ENCODE results near the gene MFSD11.
"Not testable (repeated sequence)": the region's sequence is repeated elsewhere in the genome, so short reads cannot be mapped to it uniquely, and the experiment has no call there.

Gene MFSD11

DNA sequence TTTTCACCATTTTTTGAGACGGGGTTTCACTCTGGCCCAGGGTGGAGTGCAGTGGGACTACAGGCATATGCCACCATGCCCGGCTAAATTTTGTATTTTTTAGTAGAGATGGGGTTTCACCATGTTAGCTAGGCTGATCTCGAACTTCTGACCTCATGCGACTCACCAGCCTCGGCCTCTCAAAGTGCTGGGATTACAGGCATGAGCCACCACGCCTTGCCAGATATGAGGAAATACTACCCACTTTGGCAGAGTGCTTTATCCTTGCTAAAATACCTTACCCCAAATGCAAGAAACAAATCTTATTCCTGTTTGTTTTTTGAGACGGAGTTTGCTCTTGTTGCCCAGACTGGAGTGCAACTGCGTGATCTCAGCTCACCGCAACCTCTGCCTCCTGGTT, 67.4 kb downstream of the MFSD11 start:
- no peak for DNase-seq

DNA sequence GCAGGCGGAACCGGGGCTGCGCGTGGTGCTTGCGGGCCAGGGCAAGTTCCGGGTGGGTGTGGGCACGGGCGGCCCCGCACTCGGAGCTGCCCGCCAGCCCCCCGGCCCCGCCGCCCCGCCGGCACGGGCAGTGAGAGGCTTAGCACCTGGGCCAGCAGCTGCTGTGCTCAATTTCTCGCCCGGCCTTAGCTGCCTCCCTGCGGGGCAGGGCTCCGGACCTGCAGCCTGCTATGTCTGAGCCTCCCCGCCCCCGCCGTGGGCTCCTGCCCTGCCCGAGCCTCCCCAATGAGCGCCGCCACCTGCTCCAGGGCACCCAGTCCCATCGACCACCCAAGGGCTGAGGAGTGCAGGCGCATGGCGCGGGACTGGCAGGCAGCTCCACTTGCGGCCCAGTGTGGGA, 68.2 kb downstream of the MFSD11 start:
- not testable (repeated sequence) for DNase-seq

GRCh38 chr17:76806767-76807166, 68.8 kb downstream of the MFSD11 start:
- not testable (repeated sequence) for DNase-seq

- no peak for DNase-seq
Measured at GRCh38 chr17:76808326-76808725, 70.4 kb downstream of the MFSD11 start.

DNA sequence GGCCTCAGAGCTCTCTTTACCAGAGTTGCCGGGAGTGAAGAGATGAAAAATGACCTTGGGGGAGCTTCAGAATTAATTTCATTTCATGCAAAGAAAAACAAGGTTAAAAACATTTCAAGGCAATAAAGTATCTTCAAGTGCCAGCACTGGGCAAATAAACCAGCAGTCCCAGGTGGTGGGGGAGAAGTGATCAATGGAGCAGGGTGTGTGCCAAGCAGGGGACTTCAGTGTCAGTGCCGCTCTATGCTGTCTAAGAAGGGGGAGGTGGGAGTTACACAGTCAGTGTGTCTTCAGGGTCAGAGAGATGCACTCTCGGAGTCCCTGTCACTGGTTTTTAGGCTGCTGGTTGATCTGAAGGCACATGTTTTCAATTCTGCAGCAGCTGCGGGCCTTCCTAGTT, 73.0 kb downstream of the MFSD11 start:
- DNase-seq, result no peak

DNA sequence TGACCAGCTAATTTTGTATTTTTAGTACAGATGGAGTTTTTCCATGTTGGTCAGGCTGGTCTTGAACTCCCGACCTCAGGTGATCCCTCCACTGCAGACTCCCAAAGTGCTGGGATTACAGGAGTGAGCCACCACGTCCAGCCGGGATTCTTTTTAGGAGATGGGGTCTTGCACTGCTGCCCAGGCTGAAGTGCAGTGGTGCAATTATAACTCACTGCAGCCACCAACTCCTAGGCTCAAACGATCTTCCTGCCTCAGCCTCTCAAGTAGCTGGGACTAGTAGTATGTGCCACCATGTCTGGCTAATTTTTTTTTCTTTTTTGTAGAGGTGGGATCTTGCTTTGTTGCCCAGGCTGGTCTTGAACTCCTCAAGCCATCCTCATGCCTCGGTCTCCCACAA, 73.9 kb downstream of the MFSD11 start:
- DNase-seq, result no peak

- DNase-seq, result no peak
Measured at GRCh38 chr17:76812263-76812662, 74.3 kb downstream of the MFSD11 start.

GRCh38 chr17:76812968-76813367, 75.0 kb downstream of the MFSD11 start:
- DNase-seq, result no peak

GRCh38 chr17:76815907-76816589, 78.1 kb downstream of the MFSD11 start:
- DNase-seq, result not testable (repeated sequence)

DNA sequence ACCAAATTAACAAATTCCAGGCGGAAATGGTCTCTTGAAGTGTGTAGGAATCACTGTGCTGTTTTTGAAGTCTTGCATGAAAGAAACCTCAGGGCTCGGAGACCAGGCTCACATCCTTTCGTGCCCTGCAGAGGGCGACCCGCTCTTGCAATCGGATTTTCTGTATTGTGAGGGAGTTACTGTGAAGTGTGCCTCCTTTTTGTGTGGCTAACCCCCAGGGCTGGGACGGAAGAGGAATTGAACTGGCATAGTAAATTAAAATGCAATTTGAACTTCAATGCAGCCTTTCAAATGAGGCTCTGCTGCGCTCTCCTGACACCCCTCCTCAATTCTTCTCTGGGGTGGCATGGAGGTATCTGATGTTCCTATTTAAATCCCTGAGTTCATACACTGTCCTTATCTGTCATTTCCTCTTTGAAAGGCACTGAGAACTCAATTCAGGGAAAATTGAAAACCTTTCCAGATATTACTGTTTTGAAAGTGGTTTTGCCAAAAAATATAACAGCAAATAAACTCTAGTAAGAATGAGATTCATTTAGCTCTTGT, 78.7 kb downstream of the MFSD11 start:
- DNase-seq, result peak; percentile 41 to 64

- peak in 1 of 2 donors; percentile 2 for DNase-seq
Measured at GRCh38 chr17:76820039-76820438, 82.1 kb downstream of the MFSD11 start.

- no peak for DNase-seq
Measured at GRCh38 chr17:76820561-76820960, 82.6 kb downstream of the MFSD11 start.

DNA sequence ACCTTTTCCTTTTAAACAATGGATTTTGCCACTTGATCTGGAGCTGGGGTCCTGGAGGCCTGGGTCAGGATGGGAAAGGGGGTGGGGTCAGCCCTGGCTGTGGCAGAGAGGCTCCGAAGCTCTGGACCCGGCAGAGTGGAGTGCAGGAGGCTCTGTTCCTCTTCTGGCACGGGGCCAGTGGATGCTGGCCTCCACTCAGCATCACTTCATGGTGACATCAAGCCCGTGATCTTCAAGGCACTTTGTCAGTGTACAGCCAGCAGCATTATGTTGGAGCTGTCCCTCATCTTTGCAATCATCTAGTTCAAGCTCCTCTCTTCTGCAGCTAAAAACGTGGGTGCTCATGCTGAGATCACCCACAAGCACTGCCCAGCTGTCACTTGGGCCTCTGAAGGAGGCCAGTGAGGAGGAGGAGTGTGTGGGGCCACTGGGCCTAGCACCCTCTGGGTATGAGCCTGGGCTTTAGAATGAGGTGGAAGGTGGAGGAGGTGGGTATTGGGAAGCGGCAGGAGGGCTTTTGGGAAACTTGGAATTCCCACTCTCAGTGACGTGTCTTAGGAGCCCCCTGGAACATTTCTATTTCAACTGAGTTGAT, 84.4 kb downstream of the MFSD11 start:
- DNase-seq, result no peak

GRCh38 chr17:76824093-76824492, 86.2 kb downstream of the MFSD11 start:
- no peak for DNase-seq

DNA sequence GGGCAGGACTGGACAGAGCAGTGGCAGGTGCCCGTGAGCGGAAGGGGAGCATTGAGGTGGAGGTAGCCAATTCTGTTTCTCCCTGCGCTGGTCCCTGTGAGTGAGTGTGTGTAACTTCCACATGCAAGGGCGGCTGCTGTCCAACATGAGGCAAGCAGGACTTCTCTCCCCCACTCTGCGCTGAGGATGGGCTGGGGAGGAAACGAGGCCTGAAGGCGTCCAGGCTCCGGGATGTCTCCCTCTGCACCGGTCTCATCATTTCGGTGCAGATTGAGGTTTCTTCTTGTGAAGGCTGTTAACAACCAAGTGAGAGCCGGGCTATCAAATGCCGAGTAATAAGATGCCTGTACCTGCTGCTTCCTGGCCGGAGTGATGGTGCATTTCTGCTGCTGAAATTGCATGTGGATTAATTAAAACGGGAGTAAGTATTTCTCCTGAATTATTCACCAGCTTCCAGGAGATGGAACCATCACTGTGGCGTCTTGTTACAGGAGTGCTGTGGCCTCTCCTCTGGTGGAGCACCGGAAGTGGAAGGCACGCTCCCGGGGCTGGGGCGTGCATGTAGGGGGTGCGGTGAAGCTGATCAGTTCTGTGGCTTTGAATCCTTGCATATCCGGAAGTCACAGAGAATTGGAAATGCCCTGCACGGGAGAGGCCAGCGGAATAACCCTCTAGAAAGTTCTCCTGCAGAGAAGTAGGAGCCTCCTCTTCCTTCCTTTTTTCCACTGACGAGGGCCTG, 88.6 kb downstream of the MFSD11 start:
- DNase-seq, result no peak

GRCh38 chr17:76827736-76828135, 89.8 kb downstream of the MFSD11 start:
- DNase-seq, result no peak
